Trophoblast cell (in vitro differentiated cells and primary cell): Measurements from ENCODE around the gene PRLH.
A peak's percentile ranks its signal among the peaks of the same experiment; 100 is the strongest.

Source experiments
- DNase-seq, 2 donors: peaks; one replicate each; pipeline ENCODE4 v3.0.0-alpha.2; 2016
- H2AFZ ChIP-seq: 2 replicates; pipeline ENCODE4 v1.6.1; 2013; ENCODE audit warnings: low read length, moderate library complexity, mild to moderate bottlenecking; ENCODE audit not compliant: insufficient read depth, poor library complexity
- H2AK5ac ChIP-seq: 2 replicates; pipeline ENCODE4 v1.6.1; 2013; ENCODE audit warnings: mild to moderate bottlenecking, low read length
- H2BK120ac ChIP-seq: 2 replicates; pipeline ENCODE4 v1.6.1; 2013; ENCODE audit warnings: low read length, mild to moderate bottlenecking, moderate library complexity; ENCODE audit not compliant: insufficient read depth, poor library complexity
- H2BK12ac ChIP-seq: 2 replicates; pipeline ENCODE4 v1.6.1; 2013; ENCODE audit warnings: mild to moderate bottlenecking, low read length, moderate library complexity
- H2BK5ac ChIP-seq: 2 replicates; pipeline ENCODE4 v1.6.1; 2013; ENCODE audit warnings: low read length, low read depth, moderate library complexity, mild to moderate bottlenecking; ENCODE audit not compliant: poor library complexity
- H3K14ac ChIP-seq: 2 replicates; pipeline ENCODE4 v1.6.1; 2013; ENCODE audit warnings: mild to moderate bottlenecking, low read length
- H3K18ac ChIP-seq: 2 replicates; pipeline ENCODE4 v1.6.1; 2013; ENCODE audit warnings: mild to moderate bottlenecking, low read length
- H3K23ac ChIP-seq: 2 replicates; pipeline ENCODE4 v1.6.1; 2013; ENCODE audit warnings: low read length
- H3K27ac ChIP-seq: 2 replicates; pipeline ENCODE4 v1.5.1; 2013; ENCODE audit warnings: low read depth, mild to moderate bottlenecking, inconsistent platforms, low read length, moderate library complexity
- H3K27me3 ChIP-seq: 2 replicates; pipeline ENCODE4 v1.6.1; 2013; ENCODE audit warnings: inconsistent platforms, mild to moderate bottlenecking, low read length, moderate library complexity; ENCODE audit not compliant: insufficient read depth
- H3K36me3 ChIP-seq, 2 experiments: 1 replicate in 1 of 2; 2 replicates in 1 of 2; pipeline ENCODE4 v1.6.1; 2013; ENCODE audit warnings: low read length in 2 of 2, mild to moderate bottlenecking in 2 of 2, moderate library complexity in 1 of 2; ENCODE audit not compliant: insufficient read depth in 2 of 2, control insufficient read depth in 1 of 2
- H3K4ac ChIP-seq: 2 replicates; pipeline ENCODE4 v1.6.1; 2013; ENCODE audit warnings: low read depth, mild to moderate bottlenecking, low read length, moderate library complexity
- H3K4me1 ChIP-seq, 2 experiments: 1 replicate in 1 of 2; 2 replicates in 1 of 2; pipeline ENCODE4 v1.6.1; 2013; ENCODE audit warnings: low read length in 2 of 2, mild to moderate bottlenecking in 2 of 2, moderate library complexity in 1 of 2; ENCODE audit not compliant: insufficient read depth in 2 of 2, control insufficient read depth in 1 of 2
- H3K4me2 ChIP-seq: 2 replicates; pipeline ENCODE4 v1.6.1; 2013; ENCODE audit warnings: inconsistent platforms, mild to moderate bottlenecking, low read length, moderate library complexity
- H3K4me3 ChIP-seq: 2 replicates; pipeline ENCODE4 v1.5.1; 2013; ENCODE audit warnings: mild to moderate bottlenecking, low read depth, low read length, inconsistent platforms
- H3K79me1 ChIP-seq: one replicate; pipeline ENCODE4 v1.6.1; 2013; ENCODE audit warnings: low read length
- H3K79me2 ChIP-seq: 2 replicates; pipeline ENCODE4 v1.6.1; 2013; ENCODE audit warnings: low read length, mild to moderate bottlenecking; ENCODE audit not compliant: control insufficient read depth, insufficient read depth, poor library complexity
- H3K9ac ChIP-seq: 2 replicates; pipeline ENCODE4 v1.6.1; 2013; ENCODE audit warnings: mild to moderate bottlenecking, low read length
- H3K9me3 ChIP-seq: 2 replicates; pipeline ENCODE4 v1.6.1; 2013; ENCODE audit warnings: low read depth, mild to moderate bottlenecking, control low read depth, inconsistent platforms, low read length; ENCODE audit not compliant: insufficient read depth
- H4K12ac ChIP-seq: 2 replicates; pipeline ENCODE4 v1.6.1; 2013; ENCODE audit warnings: low read depth, mild to moderate bottlenecking, low read length, moderate library complexity
- H4K8ac ChIP-seq: 2 replicates; pipeline ENCODE4 v1.6.1; 2013; ENCODE audit warnings: low read depth, mild to moderate bottlenecking, low read length, moderate library complexity
- H4K91ac ChIP-seq: one replicate; pipeline ENCODE4 v1.6.1; 2013; ENCODE audit warnings: low read depth, mild to moderate bottlenecking, low read length, moderate library complexity
- WGBS: extraction: QIAGEN DNeasy Blood & Tissue Kit; methylation state at CpG from one replicate; pipeline ENCODE4 v1.1.7; 2013; ENCODE audit warnings: missing lambda C conversion rate; ENCODE audit not compliant: insufficient read length, insufficient coverage; ENCODE audit errors: extremely low coverage; 5-methylcytosine and 5-hydroxymethylcytosine counted together

The PRLH gene

DNA sequence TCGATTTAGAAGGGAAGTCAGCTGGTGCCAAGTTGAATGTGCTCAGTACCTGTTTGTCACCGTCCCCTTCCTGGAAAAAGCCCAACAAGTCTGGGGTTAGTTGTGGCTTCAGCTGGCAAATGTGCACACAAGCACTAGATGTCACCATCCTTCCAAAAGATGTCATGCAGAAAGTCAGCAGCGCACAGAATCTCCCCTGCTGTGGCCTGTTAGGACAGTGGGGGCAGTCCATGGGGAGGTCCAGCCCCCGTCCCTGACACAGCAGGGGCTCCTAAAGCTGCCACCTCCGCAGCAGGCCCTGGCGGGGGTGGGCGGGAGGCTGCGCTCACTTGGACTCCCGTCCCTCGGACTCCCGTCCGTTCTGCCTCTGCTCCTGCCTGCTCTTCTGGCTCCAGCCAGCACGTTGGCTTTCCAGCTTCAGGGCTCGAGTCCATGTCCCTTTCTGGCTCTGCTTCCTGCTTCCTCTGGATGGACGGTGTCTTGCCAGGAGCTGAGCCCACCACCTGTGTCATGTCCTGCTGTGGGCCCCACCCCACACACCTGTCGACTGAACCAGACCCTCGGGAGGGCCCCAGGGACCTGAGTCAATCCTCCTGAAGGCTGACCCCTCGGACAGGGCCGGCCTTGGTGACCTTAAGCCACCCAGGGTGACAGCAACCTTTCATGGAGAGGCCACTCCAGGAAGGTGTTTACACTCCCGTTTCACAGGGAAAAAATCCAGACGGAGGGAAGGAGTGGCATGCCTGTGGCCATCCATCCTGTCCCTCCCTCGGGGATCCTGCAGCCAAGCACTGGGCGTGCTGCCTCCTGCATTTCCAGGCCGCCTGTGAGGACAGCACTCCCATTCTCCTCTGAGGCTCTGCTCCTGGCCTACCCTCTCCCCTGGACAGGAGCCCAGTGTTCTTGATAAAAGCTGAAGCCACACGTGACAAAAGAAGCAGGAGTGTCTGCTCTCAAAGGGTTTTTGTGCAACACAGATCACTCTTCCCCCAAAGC, 15.7 kb downstream of the PRLH start:
- H3K79me2 ChIP-seq, result no peaks in the 10 kb centered on the region
- no peak overlapping the region for H2BK12ac ChIP-seq
- no CpG with 5 or more reads among the region's 25 CpGs for WGBS
- H3K4me1 ChIP-seq, result peaks cover 6 to 14% of the 10 kb centered on the region in 2 experiments
- H3K27me3 ChIP-seq, result no peaks in the 10 kb centered on the region
- H3K36me3 ChIP-seq, result peaks cover 0 to 2% of the 10 kb centered on the region in 2 experiments
- H3K9me3 ChIP-seq, result no peaks in the 10 kb centered on the region
- no peak overlapping the region for H4K91ac ChIP-seq
- no peak overlapping the region for H3K14ac ChIP-seq
- no peak overlapping the region for H3K23ac ChIP-seq
- H3K4me2 ChIP-seq, result no peak overlapping the region
- no peak overlapping the region for H3K4ac ChIP-seq
- no peak overlapping the region for H4K8ac ChIP-seq
- no peak overlapping the region for H3K18ac ChIP-seq
- H3K4me3 ChIP-seq, result no peak overlapping the region
- no peak for DNase-seq
- H2BK5ac ChIP-seq, result no peak overlapping the region
- no peak overlapping the region for H3K27ac ChIP-seq
- H2AFZ ChIP-seq, result no peak overlapping the region
- no peak overlapping the region for H2BK120ac ChIP-seq
- H2AK5ac ChIP-seq, result peak overlapping the region; percentile 47
- H3K79me1 ChIP-seq, result no peaks in the 10 kb centered on the region
- no peak overlapping the region for H4K12ac ChIP-seq
- no peak overlapping the region for H3K9ac ChIP-seq

DNA sequence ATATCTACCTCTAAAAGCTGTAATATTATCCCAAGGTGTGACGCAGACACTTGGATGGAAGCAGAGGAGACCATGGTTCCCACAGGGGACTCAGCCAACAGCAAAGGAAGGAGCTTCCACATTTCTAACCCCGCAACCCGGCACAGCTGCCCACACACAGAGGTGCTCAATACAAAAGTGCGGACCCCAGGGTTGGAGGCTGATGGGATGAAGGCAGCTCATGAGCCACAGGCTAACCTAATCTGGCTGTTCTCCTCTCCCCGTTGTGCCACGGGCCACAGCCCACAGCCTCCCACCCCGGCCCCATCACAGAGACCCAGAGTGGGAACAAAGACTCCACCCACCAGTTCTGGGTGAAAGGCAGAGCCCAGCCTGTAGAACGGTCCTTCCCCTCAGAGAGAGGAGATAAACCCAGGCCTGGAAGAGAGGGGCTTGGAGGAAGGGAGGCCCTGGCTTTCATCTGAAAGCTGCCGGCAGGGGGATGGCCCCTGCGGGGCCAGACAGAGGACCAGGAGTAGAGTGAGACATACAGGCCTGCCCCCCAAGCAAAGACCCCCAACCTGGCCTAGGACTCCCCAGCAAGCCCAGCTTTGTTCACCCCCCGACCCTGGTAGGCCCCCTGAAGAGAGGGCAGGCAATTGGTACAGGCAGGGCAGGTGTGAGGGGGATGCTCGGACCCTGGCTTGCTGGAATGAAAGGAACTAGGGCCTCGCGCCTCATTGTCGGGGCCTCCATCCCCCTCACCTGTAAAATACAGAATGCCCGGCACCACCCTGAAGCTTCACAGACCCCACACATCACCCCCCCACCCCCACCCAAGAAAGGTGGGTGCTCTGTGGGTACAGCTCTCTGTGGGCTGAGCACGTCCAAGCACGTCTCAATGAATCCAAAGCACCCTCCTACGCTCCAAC, 17.3 kb downstream of the PRLH start:
- H3K9me3 ChIP-seq, result peaks cover 3% of the 10 kb centered on the region
- H2AFZ ChIP-seq, result no peak overlapping the region
- H3K14ac ChIP-seq, result no peak overlapping the region
- no peaks in the 10 kb centered on the region for H3K79me2 ChIP-seq
- H3K4me2 ChIP-seq, result no peak overlapping the region
- H4K8ac ChIP-seq, result no peak overlapping the region
- no peak overlapping the region for H3K9ac ChIP-seq
- no peaks in the 10 kb centered on the region for H3K27me3 ChIP-seq
- no peak overlapping the region for H3K4ac ChIP-seq
- H3K4me1 ChIP-seq, result peaks cover 6 to 14% of the 10 kb centered on the region in 2 experiments
- no peak overlapping the region for H2BK12ac ChIP-seq
- H2BK120ac ChIP-seq, result no peak overlapping the region
- H2AK5ac ChIP-seq, result no peak overlapping the region
- H4K12ac ChIP-seq, result no peak overlapping the region
- no peak overlapping the region for H3K4me3 ChIP-seq
- H3K36me3 ChIP-seq, result no peaks in the 10 kb centered on the region
- no CpG with 5 or more reads among the region's 19 CpGs for WGBS
- H3K18ac ChIP-seq, result no peak overlapping the region
- no peak overlapping the region for H3K23ac ChIP-seq
- H3K27ac ChIP-seq, result no peak overlapping the region
- no peak overlapping the region for H2BK5ac ChIP-seq
- no peak for DNase-seq
- no peak overlapping the region for H4K91ac ChIP-seq
- no peaks in the 10 kb centered on the region for H3K79me1 ChIP-seq

- H3K18ac ChIP-seq, result no peak overlapping the region
- H3K9me3 ChIP-seq, result peaks cover 3% of the 10 kb centered on the region
- H3K79me1 ChIP-seq, result peaks cover 2% of the 10 kb centered on the region
- no peak overlapping the region for H3K27ac ChIP-seq
- no peaks in the 10 kb centered on the region for H3K27me3 ChIP-seq
- WGBS, result no CpG with 5 or more reads among the region's 15 CpGs
- no peak overlapping the region for H2AFZ ChIP-seq
- no peaks in the 10 kb centered on the region for H3K36me3 ChIP-seq
- DNase-seq, result no peak
- H3K79me2 ChIP-seq, result no peaks in the 10 kb centered on the region
- no peak overlapping the region for H3K4ac ChIP-seq
- H2BK5ac ChIP-seq, result no peak overlapping the region
- peaks cover 10 to 18% of the 10 kb centered on the region in 2 experiments for H3K4me1 ChIP-seq
- no peak overlapping the region for H4K12ac ChIP-seq
- no peak overlapping the region for H3K14ac ChIP-seq
- H4K8ac ChIP-seq, result no peak overlapping the region
- H2BK12ac ChIP-seq, result no peak overlapping the region
- H3K4me3 ChIP-seq, result no peak overlapping the region
- H2BK120ac ChIP-seq, result no peak overlapping the region
- no peak overlapping the region for H3K23ac ChIP-seq
- H2AK5ac ChIP-seq, result peak overlapping the region; percentile 54
- no peak overlapping the region for H3K4me2 ChIP-seq
- no peak overlapping the region for H3K9ac ChIP-seq
- H4K91ac ChIP-seq, result no peak overlapping the region
Measured at GRCh38 chr2:237585590-237586221, 19.3 kb downstream of the PRLH start.

DNA sequence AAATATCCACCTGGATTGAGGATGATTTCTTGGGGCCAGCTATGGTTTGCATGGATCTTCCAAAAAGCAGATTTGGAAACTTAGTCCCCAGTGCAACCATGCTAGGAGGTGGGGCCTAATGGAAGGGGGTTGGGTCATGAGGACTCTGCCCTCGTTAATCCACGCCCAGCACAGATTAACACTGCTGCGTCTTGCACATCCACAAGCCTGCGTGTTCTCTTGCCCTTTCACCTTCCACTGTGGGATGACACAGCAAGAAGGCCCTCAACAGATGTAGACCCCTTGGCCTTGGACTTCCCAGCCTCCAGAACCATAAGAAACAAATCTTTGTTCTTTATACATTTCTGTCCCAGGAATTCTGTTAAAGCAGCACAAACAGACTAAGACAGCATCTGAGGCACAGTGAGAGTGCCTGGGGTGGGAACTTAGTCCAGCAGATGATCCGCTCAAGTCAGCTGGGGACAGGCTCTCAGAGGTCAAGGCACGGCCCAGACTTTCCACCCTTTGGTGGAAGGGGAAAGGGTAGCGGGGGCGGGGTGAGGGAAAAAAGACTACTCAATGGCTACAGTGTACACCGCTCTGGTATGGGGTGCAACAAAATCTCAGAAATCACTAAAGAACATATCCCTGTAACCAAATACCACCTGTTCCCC, 21.8 kb downstream of the PRLH start:
- no peak overlapping the region for H2BK5ac ChIP-seq
- H3K14ac ChIP-seq, result no peak overlapping the region
- H4K91ac ChIP-seq, result no peak overlapping the region
- no peak overlapping the region for H3K27ac ChIP-seq
- no peak overlapping the region for H2AK5ac ChIP-seq
- H3K27me3 ChIP-seq, result no peaks in the 10 kb centered on the region
- H3K4me1 ChIP-seq, result peaks cover 14 to 28% of the 10 kb centered on the region in 2 experiments
- H3K4me3 ChIP-seq, result no peak overlapping the region
- no peak overlapping the region for H2BK120ac ChIP-seq
- peaks cover 3% of the 10 kb centered on the region for H3K9me3 ChIP-seq
- DNase-seq, result no peak
- no peak overlapping the region for H3K18ac ChIP-seq
- no peak overlapping the region for H2AFZ ChIP-seq
- H3K4ac ChIP-seq, result no peak overlapping the region
- peaks cover 9% of the 10 kb centered on the region for H3K79me1 ChIP-seq
- WGBS, result no CpG with 5 or more reads among the region's 9 CpGs
- H3K79me2 ChIP-seq, result peaks cover 2% of the 10 kb centered on the region
- H3K9ac ChIP-seq, result no peak overlapping the region
- no peaks in the 10 kb centered on the region for H3K36me3 ChIP-seq
- no peak overlapping the region for H4K12ac ChIP-seq
- no peak overlapping the region for H4K8ac ChIP-seq
- H3K4me2 ChIP-seq, result no peak overlapping the region
- H3K23ac ChIP-seq, result no peak overlapping the region
- no peak overlapping the region for H2BK12ac ChIP-seq
